ENCODE results near the gene DOCK11. TPM values are rescaled to one million over a fixed set of nuclear protein-coding genes. Genes with fewer than 3 reads are reported as not detected.

Gene DOCK11
- total and polyA plus RNA-seq, 10 of the 15 experiments (the other 5 are each of a cell fraction or from before 2014, with no cell fraction given), result 16.3 to 30.7 (median 19.8) TPM

- H4K20me1 ChIP-seq (ENCODE audit: control insufficient read depth, insufficient read depth), result no peaks in the 10 kb centered on the region
- no TSS peak for BruUV-seq (replicated peaks)
- no peaks in the 10 kb centered on the region for H3K36me3 ChIP-seq (ENCODE audit: control insufficient read depth in 2 of 2, insufficient read depth in 2 of 2, low read length in 1 of 2)
- H3K79me2 ChIP-seq (ENCODE audit: control insufficient read depth, insufficient read depth, low read length), result peaks cover 24% of the 10 kb centered on the region
- 0 out of 2 replicates have a peak, but pooled peaks cover 3% of the 10 kb centered on the region for H3K4me1 ChIP-seq (ENCODE audit: control insufficient read depth, insufficient read depth, low read length)
- ATAC-seq (no peak), DNase-seq (ENCODE audit: low read depth, low spot score) (no peak), FAIRE-seq (no peak)
- in situ Hi-C loops (cut with MboI), result no loop called here
- no peak overlapping the region for H3K27ac ChIP-seq (ENCODE audit: control insufficient read depth, insufficient read depth)
- 31% methylated on average over 3 of the region's 3 CpGs for WGBS (ENCODE audit: insufficient coverage, insufficient replicate concordance, low lambda C conversion rate, missing lambda C conversion rate)
- H3K9me3 ChIP-seq (replicated peaks; ENCODE audit: control insufficient read depth, insufficient read depth, low read length), result no peaks in the 10 kb centered on the region
- H3K9ac ChIP-seq (ENCODE audit: control insufficient read depth, insufficient read depth, low read length), result no peak overlapping the region
- no peak overlapping the region for H2AFZ ChIP-seq (ENCODE audit: control insufficient read depth, low read depth, low read length)
- peak overlapping the region; percentile 74; the same call in 1 of the 2 replicates for H3K4me3 ChIP-seq
- TF ChIP-seq POLR2A (IDR thresholded peaks at IDR 0.05; ENCODE audit: low read depth, low read length) (no peak), HSF1 (IDR thresholded peaks at IDR 0.05; ENCODE audit: low read depth, low read length) (no peak), NRF1 (conservative IDR thresholded peaks at IDR 0.05; ENCODE audit: low read depth, low read length) (no peak), STAT1 (conservative IDR thresholded peaks at IDR 0.05) (no peak), WRNIP1 (IDR thresholded peaks at IDR 0.05; ENCODE audit: borderline replicate concordance, low read depth, low read length) (no peak), ATF3 (IDR thresholded peaks at IDR 0.05; ENCODE audit: borderline replicate concordance, extremely low read depth, low read depth, low read length) (no peak), MYB (IDR thresholded peaks at IDR 0.05; ENCODE audit: borderline replicate concordance, low read depth, low read length) (no peak), MXI1 (IDR thresholded peaks at IDR 0.05; ENCODE audit: low read depth, low read length) (no peak), SMAD5 (IDR thresholded peaks at IDR 0.05; ENCODE audit: low read depth) (no peak), NFIC (IDR thresholded peaks at IDR 0.05; ENCODE audit: low read depth, low read length) (no peak), ELK1 (IDR thresholded peaks at IDR 0.05; ENCODE audit: low read depth, low read length) (no peak), YBX1 (IDR thresholded peaks at IDR 0.05) (no peak), RELB (IDR thresholded peaks at IDR 0.05; ENCODE audit: low read depth) (no peak)
- TF ChIP-seq, protein P1, sequence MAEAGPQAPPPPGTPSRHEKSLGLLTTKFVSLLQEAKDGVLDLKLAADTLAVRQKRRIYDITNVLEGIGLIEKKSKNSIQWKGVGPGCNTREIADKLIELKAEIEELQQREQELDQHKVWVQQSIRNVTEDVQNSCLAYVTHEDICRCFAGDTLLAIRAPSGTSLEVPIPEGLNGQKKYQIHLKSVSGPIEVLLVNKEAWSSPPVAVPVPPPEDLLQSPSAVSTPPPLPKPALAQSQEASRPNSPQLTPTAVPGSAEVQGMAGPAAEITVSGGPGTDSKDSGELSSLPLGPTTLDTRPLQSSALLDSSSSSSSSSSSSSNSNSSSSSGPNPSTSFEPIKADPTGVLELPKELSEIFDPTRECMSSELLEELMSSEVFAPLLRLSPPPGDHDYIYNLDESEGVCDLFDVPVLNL (IDR thresholded peaks at IDR 0.05; ENCODE audit: low read depth, low read length), result no peak
- TF ChIP-seq, protein P2, sequence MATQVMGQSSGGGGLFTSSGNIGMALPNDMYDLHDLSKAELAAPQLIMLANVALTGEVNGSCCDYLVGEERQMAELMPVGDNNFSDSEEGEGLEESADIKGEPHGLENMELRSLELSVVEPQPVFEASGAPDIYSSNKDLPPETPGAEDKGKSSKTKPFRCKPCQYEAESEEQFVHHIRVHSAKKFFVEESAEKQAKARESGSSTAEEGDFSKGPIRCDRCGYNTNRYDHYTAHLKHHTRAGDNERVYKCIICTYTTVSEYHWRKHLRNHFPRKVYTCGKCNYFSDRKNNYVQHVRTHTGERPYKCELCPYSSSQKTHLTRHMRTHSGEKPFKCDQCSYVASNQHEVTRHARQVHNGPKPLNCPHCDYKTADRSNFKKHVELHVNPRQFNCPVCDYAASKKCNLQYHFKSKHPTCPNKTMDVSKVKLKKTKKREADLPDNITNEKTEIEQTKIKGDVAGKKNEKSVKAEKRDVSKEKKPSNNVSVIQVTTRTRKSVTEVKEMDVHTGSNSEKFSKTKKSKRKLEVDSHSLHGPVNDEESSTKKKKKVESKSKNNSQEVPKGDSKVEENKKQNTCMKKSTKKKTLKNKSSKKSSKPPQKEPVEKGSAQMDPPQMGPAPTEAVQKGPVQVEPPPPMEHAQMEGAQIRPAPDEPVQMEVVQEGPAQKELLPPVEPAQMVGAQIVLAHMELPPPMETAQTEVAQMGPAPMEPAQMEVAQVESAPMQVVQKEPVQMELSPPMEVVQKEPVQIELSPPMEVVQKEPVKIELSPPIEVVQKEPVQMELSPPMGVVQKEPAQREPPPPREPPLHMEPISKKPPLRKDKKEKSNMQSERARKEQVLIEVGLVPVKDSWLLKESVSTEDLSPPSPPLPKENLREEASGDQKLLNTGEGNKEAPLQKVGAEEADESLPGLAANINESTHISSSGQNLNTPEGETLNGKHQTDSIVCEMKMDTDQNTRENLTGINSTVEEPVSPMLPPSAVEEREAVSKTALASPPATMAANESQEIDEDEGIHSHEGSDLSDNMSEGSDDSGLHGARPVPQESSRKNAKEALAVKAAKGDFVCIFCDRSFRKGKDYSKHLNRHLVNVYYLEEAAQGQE (IDR thresholded peaks at IDR 0.05; ENCODE audit: low read depth, low read length), result no peak
- intact Hi-C loops (cut with micrococcal nuclease; ENCODE audit: unreplicated experiment), result no loop called here
- no peaks in the 10 kb centered on the region for H3K27me3 ChIP-seq (replicated peaks in 1 of 2; ENCODE audit: control insufficient read depth in 2 of 2, insufficient read depth in 2 of 2, low read length in 1 of 2)
- H3K4me2 ChIP-seq (ENCODE audit: control insufficient read depth, insufficient read depth), result peak overlapping the region; percentile 68; the same call in 1 of the 2 replicates
- ChIA-PET CTCF (interaction anchor here (0.7 to 0.8 kb wide), 3 partner anchors 33 to 59 kb away, joined by 3 read pairs; no protein-coding TSS in a partner anchor), RAD21 (ENCODE audit: unreplicated experiment) (interaction anchor here (1.1 to 3.7 kb wide), 3 partner anchors 31 to 41 kb away, joined by 4 to 33 read pairs (median 16); no protein-coding TSS in a partner anchor), SMC1A (ENCODE audit: uncharacterized antibody, unreplicated experiment) (interaction anchor here (0.7 to 1.6 kb wide), 5 partner anchors 17 to 759 kb away, joined by 3 to 4 read pairs (median 4); no protein-coding TSS in a partner anchor), POLR2A (interaction anchor here (1.8 kb wide), 1 partner anchor 37 kb away, joined by 7 read pairs; no protein-coding TSS in a partner anchor)
Observed at GRCh38 chrX:118498351-118498750, 2.7 kb downstream of the DOCK11 start.
